ENCODE measurements around the gene NELL1. TPM values are rescaled to one million over a fixed set of nuclear protein-coding genes. Genes with fewer than 3 reads are reported as not detected.
"Not testable (repeated sequence)": the region's sequence is repeated elsewhere in the genome, so short reads cannot be mapped to it uniquely, and the experiment has no call there.

The NELL1 gene
- polyA plus RNA-seq, 12 donors, result 2.5 to 9.1 (median 5.6) TPM; not detected in 1

- no peak for DNase-seq
Observed at GRCh38 chr11:21190181-21190580, 520.8 kb downstream of the NELL1 start.

DNA sequence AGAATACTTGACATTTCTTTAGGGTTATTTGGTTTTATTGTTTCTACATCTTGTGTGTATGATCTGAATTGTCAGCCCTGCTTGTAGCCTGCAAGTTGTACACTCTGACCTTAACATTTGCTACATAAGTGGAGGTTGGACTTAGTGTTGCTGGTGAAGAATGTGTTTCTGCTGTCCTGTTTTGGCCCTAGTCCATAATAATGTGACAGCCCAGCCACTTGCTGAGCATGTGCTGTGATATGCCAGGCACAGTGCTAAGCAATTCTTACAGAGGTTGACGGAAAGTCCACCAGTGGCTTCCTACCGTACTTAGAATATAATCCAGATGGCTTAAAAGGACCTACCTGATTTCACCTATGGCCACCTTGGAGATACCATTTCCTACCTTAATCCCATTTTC lies 526.6 kb downstream of the NELL1 start:
- DNase-seq, result no peak

- no peak for DNase-seq
Observed at GRCh38 chr11:21198498-21198897, 529.1 kb downstream of the NELL1 start.

GRCh38 chr11:21205205-21205604 lies 535.8 kb downstream of the NELL1 start:
- DNase-seq, result no peak

GRCh38 chr11:21225860-21226259 lies 556.5 kb downstream of the NELL1 start:
- DNase-seq, result no peak

GRCh38 chr11:21229224-21229623 lies 559.8 kb downstream of the NELL1 start:
- DNase-seq, result no peak

DNA sequence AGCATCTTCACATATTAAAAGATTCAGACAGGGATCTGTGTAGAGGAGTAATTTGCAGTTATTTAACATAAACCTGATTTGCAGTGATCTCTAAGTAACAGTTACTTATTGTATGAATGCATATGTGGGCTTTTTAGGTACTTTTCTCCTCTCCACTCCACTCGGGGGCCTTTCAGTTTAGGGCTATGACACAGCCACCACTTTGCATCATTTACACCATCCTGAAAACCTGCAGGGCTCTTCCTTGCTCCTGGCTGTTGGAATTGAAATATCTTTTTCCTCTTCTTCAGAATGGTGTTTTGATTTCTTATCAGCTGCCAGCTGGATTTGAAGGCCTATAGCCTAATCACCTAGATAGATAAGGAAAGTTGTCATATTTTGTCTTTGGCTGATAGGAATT lies 580.8 kb downstream of the NELL1 start:
- no peak for DNase-seq

DNA sequence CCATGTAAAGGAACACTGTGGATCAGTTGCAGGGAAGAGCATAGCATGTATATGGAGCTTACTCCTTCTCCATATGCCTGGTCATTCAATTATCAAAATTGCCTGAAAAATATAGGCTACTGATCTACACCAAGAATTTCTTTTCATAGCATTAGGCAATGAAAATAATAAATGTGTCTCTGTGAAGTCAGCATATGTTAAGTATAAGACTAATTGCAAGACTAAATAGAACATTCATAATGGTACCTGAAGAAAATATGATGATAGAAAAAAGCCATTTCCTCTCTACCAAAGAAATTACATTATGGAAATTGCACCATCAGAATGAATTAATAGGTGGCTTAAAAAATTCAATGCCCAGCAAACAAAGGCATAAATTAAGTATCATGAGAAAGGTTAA lies 584.7 kb downstream of the NELL1 start:
- DNase-seq, result no peak

GRCh38 chr11:21254790-21255189 lies 585.4 kb downstream of the NELL1 start:
- no peak for DNase-seq

GRCh38 chr11:21257461-21257860 lies 588.1 kb downstream of the NELL1 start:
- no peak for DNase-seq

GRCh38 chr11:21258414-21258813 lies 589.0 kb downstream of the NELL1 start:
- no peak for DNase-seq

GRCh38 chr11:21260101-21260500 lies 590.7 kb downstream of the NELL1 start:
- no peak for DNase-seq

GRCh38 chr11:21262992-21263391 lies 593.6 kb downstream of the NELL1 start:
- DNase-seq, result no peak

- no peak for DNase-seq
Observed at GRCh38 chr11:21264125-21264524, 594.7 kb downstream of the NELL1 start.

DNA sequence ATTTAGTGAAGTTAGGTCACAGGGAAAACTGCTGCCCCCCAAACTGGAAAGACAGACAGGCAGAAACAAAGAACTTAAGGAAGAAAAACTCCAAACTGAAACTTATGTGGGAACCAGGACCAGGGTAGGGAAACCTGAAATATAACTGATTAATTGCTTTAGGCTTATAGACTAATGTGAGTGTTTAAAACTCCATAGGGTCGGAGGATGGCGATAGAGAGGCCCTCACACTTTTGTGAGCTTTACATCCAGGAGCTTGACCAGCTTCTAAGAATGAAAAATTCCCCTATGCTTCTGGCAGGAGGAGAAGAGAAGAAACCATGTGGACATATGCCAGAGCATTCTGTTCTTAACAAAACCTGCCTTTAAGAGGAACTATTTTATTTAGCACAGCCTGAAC lies 598.6 kb downstream of the NELL1 start:
- no peak for DNase-seq

GRCh38 chr11:21272139-21272538 lies 602.8 kb downstream of the NELL1 start:
- DNase-seq, result not testable (repeated sequence)

GRCh38 chr11:21278840-21279239 lies 609.5 kb downstream of the NELL1 start:
- DNase-seq, result no peak

GRCh38 chr11:21285104-21285503 lies 615.7 kb downstream of the NELL1 start:
- DNase-seq, result no peak

- no peak for DNase-seq
Observed at GRCh38 chr11:21289686-21290085, 620.3 kb downstream of the NELL1 start.

DNA sequence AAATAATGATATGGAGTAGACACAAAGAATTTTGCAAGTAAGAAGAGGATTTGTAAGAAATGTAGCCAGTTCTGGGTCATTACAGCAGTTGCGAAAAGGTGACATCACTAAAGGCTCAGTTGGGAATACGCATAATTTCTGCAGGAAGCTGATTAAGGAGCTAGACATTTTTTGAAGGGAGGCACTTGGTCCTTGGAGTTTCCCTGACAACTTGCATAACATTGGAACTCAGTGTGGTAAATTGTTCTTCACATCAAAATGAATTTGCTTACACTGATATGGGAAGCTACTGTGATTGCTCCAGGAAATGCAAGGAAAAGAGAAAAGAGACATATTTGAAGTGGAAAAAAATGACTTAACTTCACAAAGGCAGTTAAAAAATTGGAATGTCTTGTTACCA lies 626.1 kb downstream of the NELL1 start:
- no peak for DNase-seq

DNA sequence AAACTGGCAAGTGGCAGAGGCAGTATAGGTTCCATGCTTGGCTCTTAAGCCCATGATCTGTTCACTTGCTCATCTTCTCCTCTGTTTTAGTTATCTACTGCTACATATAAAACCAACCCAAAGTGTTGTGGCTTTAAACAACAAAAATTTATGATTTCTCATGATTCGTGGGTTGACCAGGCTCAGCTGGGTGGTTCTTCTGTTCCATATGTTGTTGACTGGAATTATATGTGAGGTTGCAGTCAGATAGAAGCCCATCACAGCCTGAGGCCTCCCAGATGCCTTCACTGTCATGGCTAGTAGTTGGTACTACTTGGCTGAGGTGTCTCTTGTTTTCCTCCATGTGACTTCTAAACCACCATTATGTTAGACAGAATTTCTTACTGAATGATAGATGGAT lies 632.6 kb downstream of the NELL1 start:
- DNase-seq, result no peak

- DNase-seq, result no peak
Observed at GRCh38 chr11:21306739-21307358, 637.5 kb downstream of the NELL1 start.

GRCh38 chr11:21307874-21308273 lies 638.5 kb downstream of the NELL1 start:
- no peak for DNase-seq

DNA sequence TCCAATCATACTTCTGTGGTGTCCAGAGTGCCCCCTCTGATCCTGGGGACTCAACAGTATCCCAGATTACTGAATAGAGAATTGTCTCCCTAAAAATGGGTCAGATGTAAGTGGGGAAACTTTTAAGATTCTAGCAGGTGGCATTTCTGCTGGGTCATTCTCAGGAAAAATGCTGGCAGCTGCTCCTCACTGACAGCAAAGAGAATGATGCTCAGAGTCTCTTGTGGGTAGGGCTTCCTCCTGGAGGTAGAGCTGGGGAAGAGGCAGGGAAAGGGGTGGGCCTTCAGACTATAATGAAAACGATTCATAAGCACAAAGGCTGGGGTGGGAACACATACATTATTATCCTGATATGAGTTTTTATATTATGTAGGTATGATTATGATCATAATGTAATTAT lies 647.2 kb downstream of the NELL1 start:
- no peak for DNase-seq

- DNase-seq, result no peak
Observed at GRCh38 chr11:21321072-21321471, 651.7 kb downstream of the NELL1 start.

All from muscle of arm (tissue), 12 donors.